K562 (cell line): ENCODE measurements around the gene LAMB4.

Experiments used
- AFF4 ChIP-seq: sonication (generic); formaldehyde crosslinking; IDR thresholded peaks from 2 replicates; pipeline ENCODE4 v1.8.0; 2023; ENCODE audit warnings: mild to moderate bottlenecking, missing genetic modification reagents
- DNMT1 ChIP-seq: fragments of 450-650 bp; IDR thresholded peaks from 2 replicates; pipeline ENCODE4 v1.6.1; 2016; ENCODE audit warnings: antibody characterized with exemption, mild to moderate bottlenecking
- EGR1 ChIP-seq: fragments of 450-650 bp; conservative IDR thresholded peaks from 2 replicates; pipeline ENCODE4 v1.6.1; 2017; ENCODE audit warnings: mild to moderate bottlenecking
- EP300 ChIP-seq: IDR thresholded peaks from 2 replicates; pipeline ENCODE4 v1.6.1; 2012; ENCODE audit warnings: low read length, improper control_type of control experiment
- ESRRA ChIP-seq: fragments of 450-650 bp; IDR thresholded peaks from 2 replicates; pipeline ENCODE4 v1.6.1; 2014; ENCODE audit warnings: low read depth, mild to moderate bottlenecking, moderate library complexity, borderline replicate concordance
- FOXM1 ChIP-seq, 2 experiments: fragments of 450-650 bp in 1 of 2; sonication (generic) in 1 of 2; formaldehyde crosslinking in 1 of 2; IDR thresholded peaks; 2 replicates each; pipeline versions ENCODE4 v1.6.1 to v1.9.0; 2017 to 2022; ENCODE audit warnings: low read depth in 2 of 2, mild to moderate bottlenecking in 2 of 2, missing genetic modification reagents in 1 of 2, moderate library complexity in 1 of 2
- HNRNPH1 ChIP-seq: fragments of 200-400 bp; formaldehyde crosslinking; optimal IDR thresholded peaks from 2 replicates; pipeline ENCODE3; 2017; ENCODE audit warnings: low read depth, mild to moderate bottlenecking, low read length, moderate library complexity
- NR2C2 ChIP-seq, 2 experiments: fragments of 200-800 bp in 1 of 2; sonication (Bioruptor generic) in 1 of 2; sonication (generic) in 1 of 2; formaldehyde crosslinking in 1 of 2; IDR thresholded peaks; 2 replicates each; pipeline versions ENCODE4 v1.6.1 to v1.8.0; 2016 to 2022; ENCODE audit warnings: mild to moderate bottlenecking in 1 of 2, missing compliant biosample characterization in 1 of 2, missing genetic modification characterization in 1 of 2, missing genetic modification reagents in 1 of 2
- POLR2A ChIP-seq: fragments of 450-650 bp; conservative IDR thresholded peaks from 2 replicates; pipeline ENCODE4 v1.6.1; 2016
- ZNF133 ChIP-seq: fragments of 250-450 bp; sonication (Bioruptor Pico); IDR thresholded peaks from 2 replicates; pipeline ENCODE4 v1.4.0; 2020; ENCODE audit warnings: mild to moderate bottlenecking
- TF ChIP-seq, protein P1 (sequence below): sonication (generic); formaldehyde crosslinking; IDR thresholded peaks from 2 replicates; pipeline ENCODE4 v1.8.1; 2023; ENCODE audit warnings: mild to moderate bottlenecking, missing genetic modification reagents, moderate library complexity

GRCh38 chr7:108145401-108145800, 15.2 kb upstream of the LAMB4 start:
- TF ChIP-seq FOXM1 (IDR thresholded peaks at IDR 0.05; ENCODE audit: low read depth) (no peak), FOXM1 (CRISPR knock-in tag; IDR thresholded peaks at IDR 0.05; ENCODE audit: low read depth) (no peak), EP300 (no peak), ZNF133 (no peak), HNRNPH1 (no peak), AFF4 (CRISPR knock-in tag) (no peak), POLR2A (no peak), NR2C2 (CRISPR knock-in tag; IDR thresholded peaks at IDR 0.05) (no peak), NR2C2 (tag; IDR thresholded peaks at IDR 0.05) (no peak), ESRRA (no peak), EGR1 (no peak), DNMT1 (no peak)
- TF ChIP-seq, protein P1, sequence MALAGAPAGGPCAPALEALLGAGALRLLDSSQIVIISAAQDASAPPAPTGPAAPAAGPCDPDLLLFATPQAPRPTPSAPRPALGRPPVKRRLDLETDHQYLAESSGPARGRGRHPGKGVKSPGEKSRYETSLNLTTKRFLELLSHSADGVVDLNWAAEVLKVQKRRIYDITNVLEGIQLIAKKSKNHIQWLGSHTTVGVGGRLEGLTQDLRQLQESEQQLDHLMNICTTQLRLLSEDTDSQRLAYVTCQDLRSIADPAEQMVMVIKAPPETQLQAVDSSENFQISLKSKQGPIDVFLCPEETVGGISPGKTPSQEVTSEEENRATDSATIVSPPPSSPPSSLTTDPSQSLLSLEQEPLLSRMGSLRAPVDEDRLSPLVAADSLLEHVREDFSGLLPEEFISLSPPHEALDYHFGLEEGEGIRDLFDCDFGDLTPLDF (CRISPR knock-in tag), result no peak
